GM15510 (cell line): ENCODE results near the gene TSHZ3.

ENCODE experiments used
- POLR2A ChIP-seq: IDR thresholded peaks from 3 replicates; pipeline ENCODE4 v1.6.1; 2011; ENCODE audit warnings: borderline replicate concordance; ENCODE audit not compliant: insufficient read length; ENCODE audit errors: extremely low read depth

TSHZ3 gene

GRCh38 chr19:31249217-31249616 lies 100.0 kb downstream of the TSHZ3 start:
- no peak for TF ChIP-seq POLR2A

- TF ChIP-seq POLR2A, result no peak
These were observed 113.4 kb downstream of the TSHZ3 start for GRCh38 chr19:31235806-31236205.

- no peak for TF ChIP-seq POLR2A
These were observed 115.9 kb downstream of the TSHZ3 start for GRCh38 chr19:31233295-31233800.

DNA sequence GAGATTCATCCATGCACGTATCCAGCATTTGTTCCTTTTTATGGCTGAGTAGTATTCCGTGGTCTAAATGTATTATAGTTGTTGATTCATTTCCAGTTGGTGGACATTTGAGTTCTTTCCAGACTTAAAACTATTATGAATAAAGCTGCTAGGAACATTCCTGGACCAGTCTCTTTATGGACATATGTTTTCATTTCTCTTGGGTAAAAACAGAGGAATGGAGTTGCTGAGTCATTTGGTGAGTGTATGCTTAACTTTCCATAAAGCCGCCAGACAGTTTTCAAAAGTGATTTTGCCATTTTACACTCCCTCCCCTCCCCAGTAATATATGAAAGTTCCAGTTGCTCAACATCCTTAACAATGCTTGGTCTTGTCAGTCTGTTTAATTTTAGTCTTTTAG lies 116.4 kb downstream of the TSHZ3 start:
- no peak for TF ChIP-seq POLR2A

GRCh38 chr19:31232180-31232579 lies 117.1 kb downstream of the TSHZ3 start:
- TF ChIP-seq POLR2A, result no peak

GRCh38 chr19:31231237-31231636 lies 118.0 kb downstream of the TSHZ3 start:
- no peak for TF ChIP-seq POLR2A

DNA sequence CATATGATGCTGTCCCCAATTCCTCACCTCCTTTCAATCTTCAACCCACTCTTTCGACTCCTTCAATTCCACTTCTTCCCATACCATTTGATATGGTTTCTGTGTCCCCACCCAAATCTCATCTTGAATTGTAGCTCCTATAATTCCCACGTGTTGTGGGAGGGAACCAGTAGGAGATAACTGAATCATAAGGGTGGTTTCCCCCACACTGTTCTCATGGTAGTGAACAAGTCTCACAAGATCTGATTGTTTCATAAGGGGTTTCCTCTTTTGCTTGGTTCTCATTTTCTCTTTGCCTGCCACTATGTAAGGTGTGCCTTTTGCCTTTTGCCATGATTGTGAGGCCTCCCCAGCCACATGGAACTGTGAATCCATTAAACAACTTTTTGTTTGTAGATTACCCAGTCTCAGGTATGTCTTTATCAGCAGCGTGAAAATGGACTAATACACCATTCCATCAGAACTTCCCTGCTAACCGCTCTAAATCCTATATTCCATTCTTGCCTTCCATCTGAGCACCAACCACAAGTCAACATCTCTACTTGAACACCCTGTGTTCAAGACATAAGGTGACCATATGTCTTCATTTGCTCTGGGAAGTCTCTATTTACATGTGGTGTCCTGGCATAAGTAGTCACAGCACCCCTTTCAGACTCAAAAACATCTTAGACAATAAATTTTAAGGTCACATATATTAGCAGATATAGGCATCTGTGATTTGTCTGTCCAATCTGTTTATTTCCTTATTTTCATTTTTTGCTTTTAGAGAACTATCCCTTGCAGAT lies 122.9 kb downstream of the TSHZ3 start:
- TF ChIP-seq POLR2A, result no peak
